MCF 10A (cell line): Measurements from ENCODE around the gene LMNTD1. TPM values are rescaled to one million over a fixed set of nuclear protein-coding genes. Genes with fewer than 3 reads are reported as not detected.

Source experiments
- BruUV-seq: library from RNA; stranded (reverse); fragments of 400-500 nt; replicated peaks from 2 replicates; lab custom pipeline; 2021; lab: Mats Ljungman, UMichigan
- CTCF ChIA-PET: fragments of 300-600 bp; sonication (Branson Sonifier 250); formaldehyde crosslinking; extraction: SDS; loops from one replicate; lab custom pipeline; 2021; ENCODE audit warnings: antibody characterized with exemption, inconsistent platforms; lab: Yijun Ruan, JAX
- POLR2A ChIA-PET: fragments of 300-600, 350-650 bp; sonication (Branson Sonifier 250); formaldehyde crosslinking; extraction: SDS; loops from one replicate; lab custom pipeline; 2020; ENCODE audit warnings: antibody characterized with exemption, inconsistent platforms; lab: Yijun Ruan, JAX
- DNase-seq: peaks from one replicate; pipeline ENCODE4 v3.0.0-alpha.2; 2018; ENCODE audit not compliant: unreplicated experiment
- H3K27ac Mint-ChIP-seq: one replicate; pipeline ENCODE4 v1.8.0; 2022; ENCODE audit warnings: mild to moderate bottlenecking, low read depth, mixed read lengths; ENCODE audit not compliant: unreplicated experiment
- H3K27me3 Mint-ChIP-seq: one replicate; pipeline ENCODE4 v1.8.0; 2022; ENCODE audit warnings: mixed read lengths; ENCODE audit not compliant: insufficient read depth, unreplicated experiment
- H3K36me3 Mint-ChIP-seq: one replicate; pipeline ENCODE4 v1.8.0; 2022; ENCODE audit warnings: mild to moderate bottlenecking, moderate library complexity, mixed read lengths; ENCODE audit not compliant: insufficient read depth, unreplicated experiment
- H3K4me1 Mint-ChIP-seq: one replicate; pipeline ENCODE4 v1.8.0; 2022; ENCODE audit warnings: mixed read lengths; ENCODE audit not compliant: insufficient read depth, unreplicated experiment
- H3K4me3 Mint-ChIP-seq: one replicate; pipeline ENCODE4 v1.8.0; 2022; ENCODE audit warnings: mild to moderate bottlenecking, moderate library complexity, mixed read lengths; ENCODE audit not compliant: unreplicated experiment
- H3K9me3 Mint-ChIP-seq: one replicate; pipeline ENCODE4 v1.8.0; 2022; ENCODE audit warnings: mixed read lengths; ENCODE audit not compliant: unreplicated experiment
- CTCF ChIP-seq: fragments of 200-600 bp; IDR thresholded peaks from one replicate; pipeline ENCODE4 v1.8.0; 2022; ENCODE audit warnings: antibody characterized with exemption, mild to moderate bottlenecking; ENCODE audit not compliant: unreplicated experiment
- intact Hi-C: fragments of 100-400 bp; cut with micrococcal nuclease; formaldehyde crosslinking; loops from 2 replicates; pipeline ENCODE4 v1.14.1; 2022
- total RNA-seq: library from RNA; stranded (reverse); gene quantifications from 2 replicates; pipeline ENCODE4 v1.2.3, GENCODE V29; 2022

Gene LMNTD1
- total RNA-seq, 1 experiment from 2014 or later: not detected

GRCh38 chr12:25435431-25435830 lies 117.7 kb downstream of the LMNTD1 start:
- no peak for TF ChIP-seq CTCF
- Mint-ChIP-seq H3K4me1 (peaks cover 15% of the 10 kb centered on the region), H3K27me3 (no peaks in the 10 kb centered on the region), H3K27ac (no peak overlapping the region), H3K9me3 (no peaks in the 10 kb centered on the region), H3K36me3 (no peaks in the 10 kb centered on the region), H3K4me3 (no peak overlapping the region)
- intact Hi-C loops: loop anchor here (5.0 to 10.0 kb wide), 3 partner anchors 122 to 1219 kb away; no protein-coding TSS in a partner anchor
- no TSS peak for BruUV-seq
- POLR2A ChIA-PET: interaction anchor here (1.0 to 1.4 kb wide), 2 partner anchors 524 to 581 kb away, joined by 3 read pairs; no protein-coding TSS in a partner anchor
- CTCF ChIA-PET: interaction anchor here (0.7 to 2.2 kb wide), 17 partner anchors 12 to 656 kb away, joined by 3 to 24 read pairs (median 4); no protein-coding TSS in a partner anchor
- no peak for DNase-seq

GRCh38 chr12:25434515-25434914 lies 118.6 kb downstream of the LMNTD1 start:
- no peaks in the 10 kb centered on the region for H3K36me3 Mint-ChIP-seq
- H3K9me3 Mint-ChIP-seq: no peaks in the 10 kb centered on the region
- intact Hi-C loops: loop anchor here (5.0 to 10.0 kb wide), 3 partner anchors 240 to 1220 kb away; no protein-coding TSS in a partner anchor
- ChIA-PET CTCF (interaction anchor here (0.6 to 1.2 kb wide), 6 partner anchors 123 to 980 kb away, joined by 3 to 4 read pairs (median 3); no protein-coding TSS in a partner anchor), POLR2A (interaction anchor here (1.4 kb wide), 1 partner anchor 525 kb away, joined by 3 read pairs; no protein-coding TSS in a partner anchor)
- no peak overlapping the region for H3K4me3 Mint-ChIP-seq
- H3K27me3 Mint-ChIP-seq: no peaks in the 10 kb centered on the region
- BruUV-seq: no TSS peak
- no peak overlapping the region for H3K27ac Mint-ChIP-seq
- no peak for DNase-seq
- peaks cover 15% of the 10 kb centered on the region for H3K4me1 Mint-ChIP-seq
- no peak for TF ChIP-seq CTCF

GRCh38 chr12:25433581-25434325 lies 119.3 kb downstream of the LMNTD1 start:
- intact Hi-C loops: loop anchor here (5.0 to 10.0 kb wide), 3 partner anchors 241 to 1221 kb away; no protein-coding TSS in a partner anchor
- Mint-ChIP-seq H3K9me3 (no peaks in the 10 kb centered on the region), H3K4me3 (no peak overlapping the region), H3K27ac (no peak overlapping the region), H3K4me1 (peaks cover 15% of the 10 kb centered on the region), H3K27me3 (no peaks in the 10 kb centered on the region), H3K36me3 (no peaks in the 10 kb centered on the region)
- BruUV-seq: no TSS peak
- CTCF ChIA-PET: interaction anchor here (0.6 to 1.2 kb wide), 5 partner anchors 124 to 981 kb away, joined by 3 read pairs; no protein-coding TSS in a partner anchor
- no peak for TF ChIP-seq CTCF
- POLR2A ChIA-PET: interaction anchor here (1.4 to 1.5 kb wide), 2 partner anchors 239 to 526 kb away, joined by 3 read pairs; partner anchors contain the start of genes DNAI7 and ETFRF1
- peak; percentile 23 for DNase-seq

DNA sequence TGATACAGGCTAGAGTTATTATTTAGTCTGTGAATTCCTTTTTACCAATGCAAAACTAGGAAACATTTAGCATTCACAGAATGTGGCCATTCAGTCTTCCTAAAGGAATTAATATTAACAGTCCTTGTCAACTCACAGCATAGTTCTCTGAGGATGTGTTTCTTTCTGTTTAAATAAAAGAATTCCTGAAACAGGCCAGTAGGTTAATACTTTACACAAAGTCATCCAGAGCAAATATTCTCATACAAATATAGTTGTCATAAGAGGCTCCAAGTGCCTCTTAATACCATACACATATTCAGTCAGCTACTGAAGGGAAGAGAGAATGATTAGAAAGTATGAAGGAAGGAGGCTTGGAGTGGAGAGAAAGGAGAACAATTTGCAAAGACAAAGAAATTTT lies 120.1 kb downstream of the LMNTD1 start:
- no TSS peak for BruUV-seq
- Mint-ChIP-seq H3K27me3 (no peaks in the 10 kb centered on the region), H3K27ac (no peak overlapping the region), H3K9me3 (no peaks in the 10 kb centered on the region), H3K4me3 (no peak overlapping the region), H3K4me1 (peaks cover 15% of the 10 kb centered on the region), H3K36me3 (no peaks in the 10 kb centered on the region)
- ChIA-PET CTCF (interaction anchor here (0.7 to 0.8 kb wide), 2 partner anchors 579 to 583 kb away, joined by 3 read pairs; no protein-coding TSS in a partner anchor), POLR2A (interaction anchor here (0.7 to 1.5 kb wide), 3 partner anchors 10 to 262 kb away, joined by 3 read pairs; partner anchors contain the start of genes DNAI7 and ETFRF1)
- no peak for DNase-seq
- intact Hi-C loops: loop anchor here (5.0 to 10.0 kb wide), 3 partner anchors 242 to 1222 kb away; no protein-coding TSS in a partner anchor
- no peak for TF ChIP-seq CTCF
